Natural killer cell treated with Interleukin-12 subunit alpha and Interleukin-12 subunit beta and Interleukin-15 and Interleukin-18, amount 100 ng/mL, for 72 hours (primary cell): ENCODE data around the gene HSF5. TPM values are rescaled to one million over a fixed set of nuclear protein-coding genes. Genes with fewer than 3 reads are reported as not detected.
"Not testable (repeated sequence)": the region's sequence is repeated elsewhere in the genome, so short reads cannot be mapped to it uniquely, and the experiment has no call there.

Experiments
- ATAC-seq, 2 donors: fragments of 150-1000 bp; cut with Tn5 transposase in 1 of 2; sonication (Bioruptor Pico), chemical (Tn5 transposase) in 1 of 2; 2 replicates each; pipeline ENCODE4 v1.10.0; 2021
- DNase-seq: peaks from one replicate; pipeline ENCODE4 v3.0.0; 2022; ENCODE audit warnings: low spot score
- H3K27ac Mint-ChIP-seq, 2 donors: 1 replicate in 1 of 2; 2 replicates in 1 of 2; pipeline ENCODE4 v1.8.0; 2022; ENCODE audit warnings: mixed read lengths in 2 of 2, mild to moderate bottlenecking in 1 of 2, moderate library complexity in 1 of 2
- H3K27me3 Mint-ChIP-seq, 2 donors: 1 replicate in 1 of 2; 2 replicates in 1 of 2; pipeline ENCODE4 v1.8.0; 2022; ENCODE audit warnings: mixed read lengths in 2 of 2
- H3K36me3 Mint-ChIP-seq: one replicate; pipeline ENCODE4 v1.8.0; 2022; ENCODE audit warnings: mixed read lengths
- H3K4me1 Mint-ChIP-seq, 2 donors: 1 replicate in 1 of 2; 2 replicates in 1 of 2; pipeline ENCODE4 v1.8.0; 2022; ENCODE audit warnings: low read depth in 2 of 2, mixed read lengths in 2 of 2, mild to moderate bottlenecking in 1 of 2
- H3K4me3 Mint-ChIP-seq: one replicate; pipeline ENCODE4 v1.8.0; 2022; ENCODE audit warnings: mixed read lengths
- H3K9me3 Mint-ChIP-seq: 2 replicates; pipeline ENCODE4 v1.8.0; 2022; ENCODE audit warnings: mixed read lengths
- total RNA-seq, 2 donors: library from RNA; stranded (reverse); gene quantifications; one replicate each; pipeline ENCODE4 v1.2.3, GENCODE V29; 2022

The HSF5 gene
- total RNA-seq, 2 donors from 2014 or later, result 1.7 to 3.3 TPM

- H3K9me3 Mint-ChIP-seq, result no peaks in the 10 kb centered on the region
- ATAC-seq (no peak), DNase-seq (peak; percentile 81)
- H3K27ac Mint-ChIP-seq, result peak overlapping the region; percentile 61 to 92
- H3K36me3 Mint-ChIP-seq, result peaks cover 24% of the 10 kb centered on the region
- peaks cover 45 to 51% of the 10 kb centered on the region in 2 donors for H3K4me1 Mint-ChIP-seq
- H3K27me3 Mint-ChIP-seq, result no peaks in the 10 kb centered on the region
- peak overlapping the region; percentile 91 for H3K4me3 Mint-ChIP-seq
Observed at GRCh38 chr17:58513267-58513964, 25.2 kb upstream of the HSF5 start.

- peaks cover 22 to 33% of the 10 kb centered on the region in 2 donors for H3K4me1 Mint-ChIP-seq
- ATAC-seq (no peak), DNase-seq (no peak)
- H3K27ac Mint-ChIP-seq, result no peak overlapping the region
- H3K4me3 Mint-ChIP-seq, result no peak overlapping the region
- no peaks in the 10 kb centered on the region for H3K9me3 Mint-ChIP-seq
- peaks cover 29% of the 10 kb centered on the region for H3K36me3 Mint-ChIP-seq
- no peaks in the 10 kb centered on the region for H3K27me3 Mint-ChIP-seq
Observed at GRCh38 chr17:58510075-58510474, 21.9 kb upstream of the HSF5 start.

GRCh38 chr17:58508341-58509067, 20.3 kb upstream of the HSF5 start:
- Mint-ChIP-seq H3K36me3 (peaks cover 34% of the 10 kb centered on the region), H3K27ac (no peak overlapping the region), H3K4me3 (no peak overlapping the region)

GRCh38 chr17:58507123-58507634, 19.0 kb upstream of the HSF5 start:
- Mint-ChIP-seq H3K9me3 (no peaks in the 10 kb centered on the region), H3K27ac (no peak overlapping the region)

More at GRCh38 chr17:58508341-58509067, 20.3 kb upstream of the HSF5 start:
- Mint-ChIP-seq H3K4me1 (peaks cover 17 to 26% of the 10 kb centered on the region in 2 donors), H3K27me3 (no peaks in the 10 kb centered on the region), H3K9me3 (no peaks in the 10 kb centered on the region)
- no peak for ATAC-seq
- DNase-seq, result no peak

GRCh38 chr17:58506354-58507080, 18.3 kb upstream of the HSF5 start:
- Mint-ChIP-seq H3K4me1 (peaks cover 6 to 11% of the 10 kb centered on the region in 2 donors), H3K27ac (no peak overlapping the region)
- no peak for ATAC-seq

More at GRCh38 chr17:58507123-58507634, 19.0 kb upstream of the HSF5 start:
- peaks cover 8 to 16% of the 10 kb centered on the region in 2 donors for H3K4me1 Mint-ChIP-seq
- H3K36me3 Mint-ChIP-seq, result peaks cover 43% of the 10 kb centered on the region
- H3K4me3 Mint-ChIP-seq, result no peak overlapping the region
- DNase-seq (no peak), ATAC-seq (no peak)
- H3K27me3 Mint-ChIP-seq, result no peaks in the 10 kb centered on the region

GRCh38 chr17:58504826-58505351, 16.7 kb upstream of the HSF5 start:
- no peaks in the 10 kb centered on the region for H3K27me3 Mint-ChIP-seq
- no peak for ATAC-seq
- no peak overlapping the region for H3K4me3 Mint-ChIP-seq
- DNase-seq, result no peak
- H3K27ac Mint-ChIP-seq, result peak overlapping the region in 1 of 2 donors; percentile 16
- H3K36me3 Mint-ChIP-seq, result peaks cover 24% of the 10 kb centered on the region
- H3K4me1 Mint-ChIP-seq, result peaks cover 0 to under 1% of the 10 kb centered on the region in 2 donors
- no peaks in the 10 kb centered on the region for H3K9me3 Mint-ChIP-seq

More at GRCh38 chr17:58506354-58507080, 18.3 kb upstream of the HSF5 start:
- no peaks in the 10 kb centered on the region for H3K27me3 Mint-ChIP-seq
- H3K9me3 Mint-ChIP-seq, result no peaks in the 10 kb centered on the region
- no peak for DNase-seq
- no peak overlapping the region for H3K4me3 Mint-ChIP-seq
- H3K36me3 Mint-ChIP-seq, result peaks cover 38% of the 10 kb centered on the region

- ATAC-seq (no peak), DNase-seq (no peak)
- H3K4me3 Mint-ChIP-seq, result no peak overlapping the region
- H3K36me3 Mint-ChIP-seq, result peaks cover 22% of the 10 kb centered on the region
- H3K9me3 Mint-ChIP-seq, result no peaks in the 10 kb centered on the region
- H3K27ac Mint-ChIP-seq, result no peak overlapping the region
- H3K4me1 Mint-ChIP-seq, result no peaks in the 10 kb centered on the region
- no peaks in the 10 kb centered on the region for H3K27me3 Mint-ChIP-seq
Observed at GRCh38 chr17:58503866-58504265, 15.7 kb upstream of the HSF5 start.

GRCh38 chr17:58503134-58503533, 14.9 kb upstream of the HSF5 start:
- H3K9me3 Mint-ChIP-seq, H3K4me3 Mint-ChIP-seq, ATAC-seq, H3K27ac Mint-ChIP-seq, H3K4me1 Mint-ChIP-seq, H3K27me3 Mint-ChIP-seq, DNase-seq: not testable (repeated sequence)
- peaks cover 24% of the 10 kb centered on the region for H3K36me3 Mint-ChIP-seq

- Mint-ChIP-seq H3K9me3 (no peaks in the 10 kb centered on the region), H3K4me1 (peaks cover 0 to 3% of the 10 kb centered on the region in 2 donors), H3K4me3 (no peak overlapping the region), H3K27me3 (no peaks in the 10 kb centered on the region), H3K36me3 (peaks cover 26% of the 10 kb centered on the region), H3K27ac (no peak overlapping the region)
- DNase-seq (no peak), ATAC-seq (no peak)
Observed at GRCh38 chr17:58501451-58501850, 13.2 kb upstream of the HSF5 start.

GRCh38 chr17:58498177-58498828, 10.1 kb upstream of the HSF5 start:
- Mint-ChIP-seq H3K4me1 (peaks cover 3 to 5% of the 10 kb centered on the region in 2 donors), H3K36me3 (peaks cover 32% of the 10 kb centered on the region), H3K27ac (no peak overlapping the region), H3K27me3 (no peaks in the 10 kb centered on the region), H3K4me3 (no peak overlapping the region), H3K9me3 (no peaks in the 10 kb centered on the region)
- ATAC-seq (no peak), DNase-seq (no peak)

GRCh38 chr17:58493506-58493905, 5.3 kb upstream of the HSF5 start:
- Mint-ChIP-seq H3K9me3 (no peaks in the 10 kb centered on the region), H3K36me3 (peaks cover 39% of the 10 kb centered on the region), H3K4me1 (peaks cover 5 to 6% of the 10 kb centered on the region in 2 donors), H3K27ac (no peak overlapping the region), H3K4me3 (no peak overlapping the region), H3K27me3 (no peaks in the 10 kb centered on the region)
- ATAC-seq, result no peak
- no peak for DNase-seq

- no peaks in the 10 kb centered on the region for H3K9me3 Mint-ChIP-seq
- no peak overlapping the region for H3K4me3 Mint-ChIP-seq
- no peak overlapping the region for H3K27ac Mint-ChIP-seq
- H3K36me3 Mint-ChIP-seq, result peaks cover 39% of the 10 kb centered on the region
- peaks cover 3 to 5% of the 10 kb centered on the region in 2 donors for H3K4me1 Mint-ChIP-seq
- ATAC-seq, result peak in 1 of 2 donors; percentile 39
- H3K27me3 Mint-ChIP-seq, result no peaks in the 10 kb centered on the region
- no peak for DNase-seq
Observed at GRCh38 chr17:58492238-58493121, 4.3 kb upstream of the HSF5 start.
